SU-DHL-6 (cell line): Measurements from ENCODE around the gene NOL3.

Experiments
- H2AFZ ChIP-seq: fragments of 200-600 bp; sonication (generic); 2 replicates; pipeline ENCODE4 v1.6.1; 2014; ENCODE audit warnings: low read depth, mild to moderate bottlenecking, moderate library complexity, mixed read lengths, antibody characterized with exemption, low read length; ENCODE audit not compliant: severe bottlenecking
- H3F3A ChIP-seq: fragments of 200-600 bp; shearing (Covaris generic); 2 replicates; pipeline ENCODE4 v1.6.0; 2016; ENCODE audit warnings: antibody characterized with exemption, mild to moderate bottlenecking; ENCODE audit not compliant: insufficient read depth
- H3K27ac ChIP-seq: fragments of 200-600 bp; sonication (generic); 2 replicates; pipeline ENCODE4 v1.5.1; 2016; ENCODE audit warnings: low read depth, mild to moderate bottlenecking, low read length, moderate library complexity, mixed read lengths
- H3K27me3 ChIP-seq: fragments of 200-600 bp; sonication (generic), shearing (Covaris generic); 2 replicates; pipeline ENCODE4 v1.6.0; 2014; ENCODE audit warnings: mild to moderate bottlenecking, low read length
- H3K36me3 ChIP-seq: fragments of 200-600 bp; sonication (generic); 2 replicates; pipeline ENCODE4 v1.6.1; 2014; ENCODE audit warnings: mild to moderate bottlenecking, low read length, mixed read lengths
- H3K4me2 ChIP-seq: fragments of 300-600, 200-600 bp; shearing (Covaris generic), sonication (generic); 2 replicates; pipeline ENCODE4 v1.6.0; 2014; ENCODE audit warnings: low read length, low read depth, mild to moderate bottlenecking; ENCODE audit not compliant: poor library complexity, severe bottlenecking
- H3K4me3 ChIP-seq: fragments of 200-600 bp; sonication (generic); 2 replicates; pipeline ENCODE4 v1.5.1; 2014; ENCODE audit warnings: antibody characterized with exemption, low read length, mild to moderate bottlenecking, mixed read lengths; ENCODE audit not compliant: insufficient read depth, poor library complexity, severe bottlenecking
- H3K79me2 ChIP-seq: fragments of 200-600 bp; sonication (generic); 2 replicates; pipeline ENCODE4 v1.6.1; 2014; ENCODE audit warnings: mild to moderate bottlenecking, low read length, moderate library complexity; ENCODE audit not compliant: insufficient read depth
- H3K9ac ChIP-seq: fragments of 200-600 bp; sonication (generic); 2 replicates; pipeline ENCODE4 v1.7.0; 2014; ENCODE audit warnings: mild to moderate bottlenecking, low read length
- H3K9me2 ChIP-seq: fragments of 200-600 bp; sonication (generic); replicated peaks from 2 replicates; pipeline ENCODE4 v1.6.1; 2014; ENCODE audit warnings: low read length; ENCODE audit not compliant: insufficient read depth
- H3K9me3 ChIP-seq: fragments of 200-600 bp; sonication (generic); 2 replicates; pipeline ENCODE4 v1.6.1; 2014; ENCODE audit warnings: low read length, mixed read lengths; ENCODE audit not compliant: insufficient read depth
- H4K20me1 ChIP-seq: fragments of 200-600 bp; sonication (generic); 2 replicates; pipeline ENCODE4 v1.6.1; 2014; ENCODE audit warnings: low read depth, mild to moderate bottlenecking, antibody characterized with exemption, low read length, moderate library complexity, mixed read lengths
- CTCF ChIP-seq: fragments of 200-600 bp; sonication (generic); IDR thresholded peaks from one replicate; pipeline ENCODE4 v1.5.1; 2017; ENCODE audit warnings: antibody characterized with exemption, mild to moderate bottlenecking, low read length, moderate library complexity; ENCODE audit not compliant: insufficient read depth, poor library complexity, severe bottlenecking
- EZH2phosphoT487 ChIP-seq: fragments of 200-600 bp; sonication (generic), shearing (Covaris generic); conservative IDR thresholded peaks from 2 replicates; pipeline ENCODE4 v1.6.1; 2018; ENCODE audit warnings: mild to moderate bottlenecking, antibody characterized with exemption, low read length, moderate library complexity, mixed read lengths

Gene NOL3

DNA sequence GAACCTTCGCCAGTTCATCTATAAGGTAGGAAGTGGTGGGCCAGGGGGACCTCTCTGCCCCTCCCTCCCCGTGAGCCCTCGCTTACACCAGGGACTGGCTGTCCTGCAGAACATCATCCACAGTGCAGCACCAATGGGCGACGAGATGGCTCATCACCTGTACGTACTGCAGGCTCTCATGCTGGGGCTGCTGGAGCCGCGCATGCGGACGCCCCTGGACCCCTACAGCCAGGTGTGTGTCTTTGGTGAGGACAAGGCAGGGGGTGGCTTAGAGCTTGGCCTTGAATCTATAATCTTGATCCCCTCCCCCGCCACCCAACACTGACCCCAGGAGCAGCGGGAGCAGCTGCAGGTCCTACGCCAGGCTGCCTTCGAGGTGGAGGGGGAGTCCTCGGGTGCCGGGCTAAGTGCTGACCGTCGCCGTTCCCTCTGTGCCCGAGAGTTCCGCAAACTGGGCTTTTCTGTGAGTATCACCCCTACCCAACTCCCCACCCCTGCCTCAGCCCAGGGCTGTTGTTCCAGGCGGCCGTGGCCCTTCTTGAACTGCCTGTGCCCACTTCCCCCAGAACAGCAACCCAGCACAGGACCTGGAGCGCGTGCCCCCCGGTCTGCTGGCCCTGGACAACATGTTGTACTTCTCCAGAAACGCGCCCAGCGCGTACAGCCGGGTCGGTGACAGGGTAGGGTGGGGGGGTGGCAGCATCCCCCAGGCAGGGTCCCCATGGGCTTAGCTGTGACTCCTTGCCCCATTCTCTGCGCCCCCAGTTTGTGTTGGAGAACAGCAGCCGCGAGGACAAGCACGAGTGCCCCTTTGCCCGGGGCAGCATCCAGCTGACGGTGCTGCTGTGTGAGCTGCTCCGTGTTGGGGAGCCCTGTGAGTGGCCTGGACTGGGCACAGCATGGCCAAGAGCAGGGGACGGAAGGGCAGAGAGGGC lies 31.3 kb downstream of the NOL3 start:
- no peak overlapping the region for H3K4me3 ChIP-seq
- no peaks in the 10 kb centered on the region for H3K27me3 ChIP-seq
- H3F3A ChIP-seq = no peaks in the 10 kb centered on the region
- H2AFZ ChIP-seq = no peak overlapping the region
- H3K27ac ChIP-seq = no peak overlapping the region
- no peaks in the 10 kb centered on the region for H4K20me1 ChIP-seq
- H3K79me2 ChIP-seq = no peaks in the 10 kb centered on the region
- H3K4me2 ChIP-seq = no peak overlapping the region
- no peaks in the 10 kb centered on the region for H3K36me3 ChIP-seq
- no peak overlapping the region for H3K9ac ChIP-seq
- no peak for TF ChIP-seq EZH2phosphoT487
- TF ChIP-seq CTCF = no peak
- H3K9me2 ChIP-seq = no peaks in the 10 kb centered on the region
- H3K9me3 ChIP-seq = no peaks in the 10 kb centered on the region

DNA sequence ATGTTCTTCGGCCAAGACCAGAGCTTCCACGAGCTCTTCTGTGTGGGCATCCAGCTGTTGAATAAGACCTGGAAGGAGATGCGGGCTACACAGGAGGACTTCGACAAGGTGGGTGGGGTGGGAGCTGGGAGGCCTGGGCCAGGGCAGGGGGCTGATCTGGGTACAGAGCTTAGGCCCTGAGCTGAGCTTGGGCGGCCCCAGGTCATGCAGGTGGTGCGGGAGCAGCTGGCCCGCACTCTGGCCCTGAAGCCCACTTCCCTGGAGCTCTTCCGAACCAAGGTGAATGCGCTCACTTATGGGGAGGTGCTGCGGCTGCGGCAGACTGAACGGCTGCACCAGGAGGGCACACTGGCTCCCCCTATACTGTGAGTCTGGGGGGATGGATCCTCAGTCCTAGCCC lies 32.1 kb downstream of the NOL3 start:
- Histone ChIP-seq H3F3A (no peaks in the 10 kb centered on the region), H4K20me1 (no peaks in the 10 kb centered on the region), H3K9me3 (no peaks in the 10 kb centered on the region), H3K4me3 (no peak overlapping the region), H3K4me2 (no peak overlapping the region), H3K9ac (no peak overlapping the region), H3K36me3 (no peaks in the 10 kb centered on the region), H3K27me3 (no peaks in the 10 kb centered on the region), H2AFZ (no peak overlapping the region), H3K27ac (no peak overlapping the region), H3K79me2 (no peaks in the 10 kb centered on the region), H3K9me2 (no peaks in the 10 kb centered on the region)
- TF ChIP-seq CTCF = no peak
- no peak for TF ChIP-seq EZH2phosphoT487

DNA sequence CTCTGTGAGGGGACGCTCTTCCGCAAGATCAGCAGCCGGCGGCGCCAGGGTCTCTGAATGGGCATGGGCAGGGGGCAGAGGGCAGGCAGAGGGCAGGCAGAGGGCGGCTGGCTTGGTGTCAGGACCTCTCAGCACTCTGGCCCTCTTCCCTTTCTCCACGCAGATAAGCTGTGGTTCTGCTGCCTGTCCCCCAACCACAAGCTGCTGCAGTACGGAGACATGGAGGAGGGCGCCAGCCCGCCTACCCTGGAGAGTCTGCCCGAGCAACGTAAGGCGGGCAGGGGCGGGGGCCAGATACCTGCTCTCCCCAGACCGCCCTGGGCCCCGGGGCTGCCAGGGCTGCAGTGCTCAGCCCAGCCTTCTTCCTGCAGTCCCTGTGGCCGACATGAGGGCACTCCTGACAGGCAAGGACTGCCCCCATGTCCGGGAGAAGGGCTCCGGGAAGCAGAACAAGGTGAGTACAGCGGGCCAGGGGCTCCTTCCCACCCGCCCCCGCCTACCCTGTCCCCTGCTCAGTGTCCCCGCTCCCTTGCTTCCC lies 32.7 kb downstream of the NOL3 start:
- no peak overlapping the region for H2AFZ ChIP-seq
- no peaks in the 10 kb centered on the region for H3K36me3 ChIP-seq
- no peaks in the 10 kb centered on the region for H3K9me3 ChIP-seq
- TF ChIP-seq EZH2phosphoT487 (no peak), CTCF (no peak)
- no peaks in the 10 kb centered on the region for H3K27me3 ChIP-seq
- H4K20me1 ChIP-seq = no peaks in the 10 kb centered on the region
- H3K79me2 ChIP-seq = no peaks in the 10 kb centered on the region
- H3F3A ChIP-seq = no peaks in the 10 kb centered on the region
- no peaks in the 10 kb centered on the region for H3K9me2 ChIP-seq
- no peak overlapping the region for H3K27ac ChIP-seq
- no peak overlapping the region for H3K4me3 ChIP-seq
- H3K4me2 ChIP-seq = no peak overlapping the region
- H3K9ac ChIP-seq = no peak overlapping the region
